ENCODE data around the gene ZNF780A.
"Not testable (repeated sequence)": the region's sequence is repeated elsewhere in the genome, so short reads cannot be mapped to it uniquely, and the experiment has no call there.

Gene ZNF780A

GRCh38 chr19:40090241-40091204 lies at the start of gene ZNF780A:
Gene ZNF780A (minus strand): TSS chr19:40090943. CDS start chr19:40084753, 6,190 bp downstream.
- DNase-seq (ENCODE audit: low read depth in 2 of 2), result peak; percentile 56 to 60

GRCh38 chr19:40139533-40140287 lies 49.0 kb upstream of the ZNF780A start:
- no peak for DNase-seq (ENCODE audit: low read depth in 2 of 2)

GRCh38 chr19:40136818-40137217 lies 46.1 kb upstream of the ZNF780A start:
- no peak for DNase-seq (ENCODE audit: low read depth in 2 of 2)

- no peak for DNase-seq (ENCODE audit: low read depth in 2 of 2)
Observed at GRCh38 chr19:40134866-40135265, 44.1 kb upstream of the ZNF780A start.

- DNase-seq (ENCODE audit: low read depth in 2 of 2), result no peak
Observed at GRCh38 chr19:40133491-40133890, 42.7 kb upstream of the ZNF780A start.

GRCh38 chr19:40130013-40130412 lies 39.3 kb upstream of the ZNF780A start:
- DNase-seq (ENCODE audit: low read depth in 2 of 2), result no peak

GRCh38 chr19:40129425-40129824 lies 38.7 kb upstream of the ZNF780A start:
- no peak for DNase-seq (ENCODE audit: low read depth in 2 of 2)

GRCh38 chr19:40128991-40129390 lies 38.2 kb upstream of the ZNF780A start:
- no peak for DNase-seq (ENCODE audit: low read depth in 2 of 2)

- no peak for DNase-seq (ENCODE audit: low read depth in 2 of 2)
Observed at GRCh38 chr19:40119380-40119779, 28.6 kb upstream of the ZNF780A start.

GRCh38 chr19:40118638-40119037 lies 27.9 kb upstream of the ZNF780A start:
- DNase-seq (ENCODE audit: low read depth in 2 of 2), result not testable (repeated sequence)

GRCh38 chr19:40116075-40116474 lies 25.3 kb upstream of the ZNF780A start:
- DNase-seq (ENCODE audit: low read depth in 2 of 2), result no peak

- DNase-seq (ENCODE audit: low read depth in 2 of 2), result not testable (repeated sequence)
Observed at GRCh38 chr19:40114119-40114518, 23.4 kb upstream of the ZNF780A start.

GRCh38 chr19:40112271-40112670 lies 21.5 kb upstream of the ZNF780A start:
- not testable (repeated sequence) for DNase-seq (ENCODE audit: low read depth in 2 of 2)

- DNase-seq (ENCODE audit: low read depth in 2 of 2), result no peak
Observed at GRCh38 chr19:40110570-40110969, 19.8 kb upstream of the ZNF780A start.

GRCh38 chr19:40104754-40105153 lies 14.0 kb upstream of the ZNF780A start:
- DNase-seq (ENCODE audit: low read depth in 2 of 2), result no peak

GRCh38 chr19:40103600-40103999 lies 12.9 kb upstream of the ZNF780A start:
- no peak for DNase-seq (ENCODE audit: low read depth in 2 of 2)

- DNase-seq (ENCODE audit: low read depth in 2 of 2), result no peak
Observed at GRCh38 chr19:40101813-40102212, 11.1 kb upstream of the ZNF780A start.

GRCh38 chr19:40093416-40093815 lies 2.7 kb upstream of the ZNF780A start:
- DNase-seq (ENCODE audit: low read depth in 2 of 2), result no peak

GRCh38 chr19:40091205-40092129 lies 724 bp upstream of the ZNF780A start:
- no peak for DNase-seq (ENCODE audit: low read depth in 2 of 2)

- DNase-seq (ENCODE audit: low read depth in 2 of 2), result no peak
Observed at GRCh38 chr19:40089462-40089861, 1.3 kb downstream of the ZNF780A start.

- no peak for DNase-seq (ENCODE audit: low read depth in 2 of 2)
Observed at GRCh38 chr19:40088299-40089047, 2.3 kb downstream of the ZNF780A start.

Data from stimulated activated CD8-positive, alpha-beta memory T cell treated with anti-CD3 and anti-CD28 coated beads, Interleukin-7, amount 100 ng/mL, for 1 hour (primary cell).